Stimulated activated CD4-positive, alpha-beta T cell treated with anti-CD3 and anti-CD28 coated beads, Interleukin-2, amount 100 ng/mL, for 4 hours (primary cell): ENCODE measurements around the gene TEC.
A peak's percentile ranks its signal among the peaks of the same experiment; 100 is the strongest.

Experiments
- DNase-seq: peaks from one replicate; pipeline ENCODE4 v3.0.0-alpha.2; 2020; ENCODE audit warnings: low read depth

TEC gene

GRCh38 chr4:48269861-48270522 is 354 bp upstream of the TEC start:
- DNase-seq: peak; percentile 79

GRCh38 chr4:48267574-48267973 is 2.1 kb downstream of the TEC start:
- no peak for DNase-seq

- DNase-seq: no peak
These were observed 2.9 kb downstream of the TEC start for GRCh38 chr4:48266781-48267180.

DNA sequence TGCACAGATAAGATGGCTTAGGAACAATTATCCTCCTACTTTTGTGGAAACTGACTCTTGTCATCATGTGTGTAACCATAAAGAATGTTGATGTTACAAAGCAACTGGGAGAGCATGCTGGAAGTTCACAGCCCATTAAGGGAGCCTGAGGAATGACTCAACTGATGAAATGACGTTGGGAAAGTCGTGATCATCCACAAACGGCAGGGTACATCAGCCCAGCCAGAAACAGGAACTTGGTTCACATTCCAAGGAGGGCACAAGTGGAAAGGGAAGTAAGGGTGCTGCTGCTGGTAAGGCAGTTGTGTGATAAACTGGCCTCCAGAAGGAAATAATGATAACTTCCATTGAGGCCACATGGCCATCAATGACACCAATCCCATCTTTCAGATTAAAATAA is 6.7 kb downstream of the TEC start:
- no peak for DNase-seq

- no peak for DNase-seq
These were observed 7.2 kb downstream of the TEC start for GRCh38 chr4:48262484-48262883.

- no peak for DNase-seq
These were observed 8.4 kb downstream of the TEC start for GRCh38 chr4:48261281-48261680.

GRCh38 chr4:48259748-48260147 is 9.9 kb downstream of the TEC start:
- no peak for DNase-seq

- no peak for DNase-seq
These were observed 10.7 kb downstream of the TEC start for GRCh38 chr4:48258845-48259397.

GRCh38 chr4:48255959-48256342 is 13.7 kb downstream of the TEC start:
- DNase-seq: no peak

DNA sequence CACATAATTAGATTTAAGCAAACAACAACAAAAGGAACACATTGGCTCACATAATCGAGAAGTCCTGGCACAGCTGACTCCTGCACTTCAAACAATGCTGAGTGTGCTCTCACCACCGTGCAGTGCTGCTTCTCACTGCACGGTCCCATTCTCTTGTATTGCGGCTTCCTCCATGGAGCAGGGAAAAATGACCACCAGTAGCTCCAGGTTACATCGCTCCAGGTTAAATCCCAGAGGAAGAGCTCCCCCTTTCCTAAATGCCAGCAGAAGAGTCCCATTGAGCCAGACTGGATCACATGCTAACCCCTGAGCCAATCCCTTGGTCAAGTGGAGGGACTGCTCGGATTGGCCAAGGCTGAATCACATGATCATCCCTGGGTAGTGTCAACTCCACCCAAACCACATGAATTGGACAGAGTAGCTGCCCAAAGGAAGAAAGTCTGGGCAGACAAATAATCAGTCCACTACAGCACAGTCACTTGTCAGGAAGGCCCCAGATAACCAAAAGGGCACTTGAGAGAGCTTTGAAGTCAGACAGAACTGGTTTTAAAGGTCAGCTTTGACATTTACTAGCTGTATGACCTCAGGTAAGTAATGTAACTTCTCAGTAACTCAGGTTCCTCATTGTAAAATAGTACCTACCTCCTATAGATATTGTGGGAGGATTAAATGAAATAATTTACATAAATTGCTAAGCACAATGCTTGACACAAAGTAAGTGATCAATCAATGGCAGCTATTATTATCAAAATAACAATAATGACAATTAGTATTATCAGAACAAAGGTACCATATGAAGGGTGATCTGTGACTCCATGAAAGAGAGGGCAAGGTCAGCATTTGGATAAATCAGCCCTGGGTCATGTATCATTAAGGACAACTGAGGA is 14.3 kb downstream of the TEC start:
- no peak for DNase-seq

- DNase-seq: no peak
These were observed 15.1 kb downstream of the TEC start for GRCh38 chr4:48254381-48255071.

- no peak for DNase-seq
These were observed 17.3 kb downstream of the TEC start for GRCh38 chr4:48252313-48252712.

- no peak for DNase-seq
These were observed 18.7 kb downstream of the TEC start for GRCh38 chr4:48250980-48251379.

GRCh38 chr4:48250343-48250742 is 19.3 kb downstream of the TEC start:
- no peak for DNase-seq

GRCh38 chr4:48249378-48249777 is 20.3 kb downstream of the TEC start:
- no peak for DNase-seq

DNA sequence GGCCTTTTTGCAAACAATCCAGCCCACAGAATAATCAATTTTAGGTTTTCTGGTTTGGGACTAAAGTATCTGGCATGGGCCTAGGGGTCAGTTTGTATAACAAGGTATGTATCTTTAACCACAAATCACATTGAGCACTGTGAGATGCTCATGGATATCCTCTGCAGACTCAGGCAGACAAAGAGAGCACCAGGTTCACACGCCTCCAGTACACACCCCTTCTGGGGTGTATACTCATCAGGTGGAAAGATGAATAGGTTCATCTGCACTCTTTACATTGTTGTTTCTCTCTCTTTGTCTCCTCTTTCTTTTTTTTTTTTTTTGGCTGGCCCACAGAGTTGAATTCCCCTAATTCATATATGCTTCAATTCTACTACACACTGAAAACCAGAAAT is 21.1 kb downstream of the TEC start:
- no peak for DNase-seq

- DNase-seq: no peak
These were observed 21.6 kb downstream of the TEC start for GRCh38 chr4:48247878-48248558.

DNA sequence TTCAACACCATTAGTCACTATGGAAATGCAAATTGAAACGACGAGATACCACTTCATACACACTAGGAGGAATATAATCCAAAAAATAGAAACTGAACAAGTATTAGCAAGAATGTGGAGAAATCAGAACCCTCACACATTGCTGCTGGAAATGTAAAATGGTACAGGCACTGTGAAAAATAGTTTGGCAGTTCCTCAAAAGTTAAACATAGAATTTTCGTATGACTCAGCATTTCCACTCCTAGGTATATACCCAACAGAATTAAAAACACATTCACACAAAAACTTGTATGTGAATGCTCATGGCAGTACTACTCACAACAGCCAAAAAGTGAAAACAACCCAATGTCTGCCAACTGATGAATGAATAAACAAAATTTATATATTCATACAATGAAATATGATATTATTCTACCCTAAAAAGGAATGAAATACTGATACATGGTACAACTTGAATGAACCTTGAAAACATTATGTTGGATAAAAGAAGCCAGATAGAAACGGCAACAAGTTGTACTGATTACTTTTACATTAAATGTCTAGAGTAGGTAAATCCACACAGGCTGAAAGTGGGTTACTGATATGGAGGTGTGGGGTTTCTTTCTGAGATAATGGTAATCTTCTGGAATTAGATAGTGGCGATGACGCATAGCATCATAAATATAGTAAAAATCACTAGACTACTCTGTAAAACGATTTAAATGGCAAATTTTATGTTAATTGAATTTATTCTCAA is 22.3 kb downstream of the TEC start:
- no peak for DNase-seq

DNA sequence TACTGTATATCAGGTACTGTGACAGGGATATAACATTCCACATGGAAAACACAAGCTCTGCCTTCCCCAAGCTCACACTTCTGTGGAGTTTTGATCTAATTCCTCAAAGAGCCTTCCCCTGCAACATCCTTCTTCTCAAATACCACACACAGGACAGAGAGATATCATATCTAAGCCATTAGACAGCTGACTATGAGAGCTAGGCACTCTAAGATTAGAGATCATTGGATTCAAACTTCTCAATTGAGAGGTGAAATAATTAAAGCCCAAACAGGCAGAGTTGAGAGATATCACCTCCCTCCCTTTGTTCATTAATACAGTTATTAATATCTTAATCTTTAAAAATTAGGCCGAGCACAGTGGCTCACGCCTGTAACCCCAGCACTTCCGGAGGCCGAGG is 25.0 kb downstream of the TEC start:
- DNase-seq: no peak

DNA sequence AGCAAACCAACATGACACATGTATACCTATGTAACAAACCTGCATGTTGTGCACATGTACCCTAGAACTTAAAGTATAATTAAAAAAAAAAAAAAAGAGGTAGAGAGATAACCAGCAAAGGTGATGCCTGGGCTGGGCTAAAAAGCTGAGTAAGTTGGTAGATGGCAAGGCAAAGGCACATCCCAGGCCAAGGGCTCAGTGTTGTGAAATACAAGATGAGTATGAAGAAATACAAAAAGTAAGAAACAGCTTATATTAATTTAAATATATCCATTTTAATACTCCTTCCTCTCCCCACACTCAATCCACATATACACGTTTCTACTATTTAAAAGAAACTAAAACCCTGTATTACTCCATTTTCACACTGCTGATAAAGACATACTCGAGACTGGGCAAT is 25.8 kb downstream of the TEC start:
- DNase-seq: no peak

DNA sequence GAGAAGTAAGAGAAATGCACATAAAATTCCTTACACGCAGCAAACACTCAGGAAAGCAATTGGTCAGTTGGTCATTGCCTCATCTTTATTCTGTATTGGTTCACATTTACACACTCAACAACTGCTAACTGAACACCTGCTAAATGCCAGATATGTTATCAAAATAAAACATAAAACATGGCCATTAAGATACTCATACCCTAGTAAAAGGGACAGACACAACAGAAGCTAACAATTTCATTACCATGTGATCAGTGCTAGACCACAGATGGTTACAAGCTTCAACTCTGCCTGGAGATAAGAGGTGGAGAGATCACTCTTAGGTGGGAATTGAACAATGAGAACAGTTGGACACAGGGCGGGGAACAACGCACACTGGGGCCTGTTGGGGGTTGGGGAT is 26.2 kb downstream of the TEC start:
- DNase-seq: no peak
